Breast epithelium (tissue), 3 donors: ENCODE results near the gene CAGE1.

Experiments
- POLR2AphosphoS5 ChIP-seq, 3 donors: sonication (generic); formaldehyde crosslinking; IDR thresholded peaks; one replicate each; pipeline ENCODE4 v1.6.1; 2017; ENCODE audit warnings: antibody characterized with exemption in 3 of 3
- TF ChIP-seq, protein P1 (sequence below), 3 donors: fragments of 450-650 bp; IDR thresholded peaks; one replicate each; pipeline ENCODE4 v1.5.1; 2016 to 2017; ENCODE audit warnings: antibody characterized with exemption in 3 of 3, mild to moderate bottlenecking in 3 of 3, moderate library complexity in 3 of 3

DNA sequence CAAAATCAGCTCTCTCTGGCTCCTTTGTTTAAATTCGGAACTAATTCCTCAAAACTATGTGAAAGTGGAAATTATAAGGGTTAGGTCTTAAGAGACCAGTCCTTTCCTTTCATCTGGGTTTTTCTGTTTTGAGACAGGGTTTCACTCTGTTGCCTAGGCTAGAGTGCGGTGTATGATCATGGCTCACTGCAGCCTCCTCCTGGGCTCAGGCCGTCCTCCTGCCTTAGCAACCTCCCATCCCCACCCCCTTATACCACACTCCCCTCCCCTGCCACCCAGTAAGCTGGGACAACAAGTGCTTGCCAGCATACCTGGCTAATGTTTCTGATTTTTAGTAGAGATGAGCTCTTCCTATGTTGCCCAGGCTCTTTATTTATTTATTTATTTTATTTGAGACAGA is 63.8 kb downstream of the CAGE1 start:
- no peak for TF ChIP-seq POLR2AphosphoS5 (IDR thresholded peaks at IDR 0.05)
- TF ChIP-seq, protein P1, sequence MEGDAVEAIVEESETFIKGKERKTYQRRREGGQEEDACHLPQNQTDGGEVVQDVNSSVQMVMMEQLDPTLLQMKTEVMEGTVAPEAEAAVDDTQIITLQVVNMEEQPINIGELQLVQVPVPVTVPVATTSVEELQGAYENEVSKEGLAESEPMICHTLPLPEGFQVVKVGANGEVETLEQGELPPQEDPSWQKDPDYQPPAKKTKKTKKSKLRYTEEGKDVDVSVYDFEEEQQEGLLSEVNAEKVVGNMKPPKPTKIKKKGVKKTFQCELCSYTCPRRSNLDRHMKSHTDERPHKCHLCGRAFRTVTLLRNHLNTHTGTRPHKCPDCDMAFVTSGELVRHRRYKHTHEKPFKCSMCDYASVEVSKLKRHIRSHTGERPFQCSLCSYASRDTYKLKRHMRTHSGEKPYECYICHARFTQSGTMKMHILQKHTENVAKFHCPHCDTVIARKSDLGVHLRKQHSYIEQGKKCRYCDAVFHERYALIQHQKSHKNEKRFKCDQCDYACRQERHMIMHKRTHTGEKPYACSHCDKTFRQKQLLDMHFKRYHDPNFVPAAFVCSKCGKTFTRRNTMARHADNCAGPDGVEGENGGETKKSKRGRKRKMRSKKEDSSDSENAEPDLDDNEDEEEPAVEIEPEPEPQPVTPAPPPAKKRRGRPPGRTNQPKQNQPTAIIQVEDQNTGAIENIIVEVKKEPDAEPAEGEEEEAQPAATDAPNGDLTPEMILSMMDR (IDR thresholded peaks at IDR 0.05) = no peak
